Measurements from ENCODE around the gene OXNAD1.
A peak's percentile ranks its signal among the peaks of the same experiment; 100 is the strongest.

Gene OXNAD1

GRCh38 chr3:16264708-16265454 is at the start of gene OXNAD1, which contains the start of gene DPH3:
Gene OXNAD1, plus strand, starts transcription at chr3:16265212. Its CDS starts 5,741 bp downstream, at chr3:16270953.
Gene DPH3, minus strand, starts transcription at chr3:16264943. Its CDS starts 67 bp downstream, at chr3:16264876.
- DNase-seq (ENCODE audit: low read depth in 3 of 3) = peak; percentile 98 to 99 (median 99)

- no peak for DNase-seq (ENCODE audit: low read depth in 3 of 3)
Measured at GRCh38 chr3:16216373-16216935, 48.6 kb upstream of the OXNAD1 start.

GRCh38 chr3:16219777-16220176 is 45.2 kb upstream of the OXNAD1 start:
- no peak for DNase-seq (ENCODE audit: low read depth in 3 of 3)

GRCh38 chr3:16221990-16222389 is 43.0 kb upstream of the OXNAD1 start:
- DNase-seq (ENCODE audit: low read depth in 3 of 3) = no peak

- no peak for DNase-seq (ENCODE audit: low read depth in 3 of 3)
Measured at GRCh38 chr3:16222547-16222946, 42.5 kb upstream of the OXNAD1 start.

GRCh38 chr3:16224325-16224724 is 40.7 kb upstream of the OXNAD1 start:
- DNase-seq (ENCODE audit: low read depth in 3 of 3) = no peak

- no peak for DNase-seq (ENCODE audit: low read depth in 3 of 3)
Measured at GRCh38 chr3:16227566-16227965, 37.4 kb upstream of the OXNAD1 start.

GRCh38 chr3:16229681-16230080 is 35.3 kb upstream of the OXNAD1 start:
- no peak for DNase-seq (ENCODE audit: low read depth in 3 of 3)

GRCh38 chr3:16231983-16232382 is 33.0 kb upstream of the OXNAD1 start:
- no peak for DNase-seq (ENCODE audit: low read depth in 3 of 3)

GRCh38 chr3:16233806-16234205 is 31.2 kb upstream of the OXNAD1 start:
- DNase-seq (ENCODE audit: low read depth in 3 of 3) = no peak

- no peak for DNase-seq (ENCODE audit: low read depth in 3 of 3)
Measured at GRCh38 chr3:16234281-16234680, 30.7 kb upstream of the OXNAD1 start.

GRCh38 chr3:16236030-16236639 is 28.9 kb upstream of the OXNAD1 start:
- DNase-seq (ENCODE audit: low read depth in 3 of 3) = no peak

- no peak for DNase-seq (ENCODE audit: low read depth in 3 of 3)
Measured at GRCh38 chr3:16236856-16237393, 28.1 kb upstream of the OXNAD1 start.

GRCh38 chr3:16239086-16239770 is 25.8 kb upstream of the OXNAD1 start:
- DNase-seq (ENCODE audit: low read depth in 3 of 3) = no peak

GRCh38 chr3:16239780-16240179 is 25.2 kb upstream of the OXNAD1 start:
- no peak for DNase-seq (ENCODE audit: low read depth in 3 of 3)

- DNase-seq (ENCODE audit: low read depth in 3 of 3) = no peak
Measured at GRCh38 chr3:16240229-16241023, 24.6 kb upstream of the OXNAD1 start.

GRCh38 chr3:16241225-16241624 is 23.8 kb upstream of the OXNAD1 start:
- no peak for DNase-seq (ENCODE audit: low read depth in 3 of 3)

GRCh38 chr3:16242177-16242576 is 22.8 kb upstream of the OXNAD1 start:
- no peak for DNase-seq (ENCODE audit: low read depth in 3 of 3)

- no peak for DNase-seq (ENCODE audit: low read depth in 3 of 3)
Measured at GRCh38 chr3:16243706-16244490, 21.1 kb upstream of the OXNAD1 start.

- DNase-seq (ENCODE audit: low read depth in 3 of 3) = no peak
Measured at GRCh38 chr3:16245609-16246008, 19.4 kb upstream of the OXNAD1 start.

Data from stimulated activated CD4-positive, alpha-beta T cell treated with anti-CD3 and anti-CD28 coated beads, TNF-alpha, amount 100 ng/mL, for 24 hours (primary cell).